ENCODE measurements around the gene ANKFN1. TPM values are rescaled to one million over a fixed set of nuclear protein-coding genes. Genes with fewer than 3 reads are reported as not detected.

The ANKFN1 gene
- total RNA-seq, 1 donor from 2014 or later: not detected

DNA sequence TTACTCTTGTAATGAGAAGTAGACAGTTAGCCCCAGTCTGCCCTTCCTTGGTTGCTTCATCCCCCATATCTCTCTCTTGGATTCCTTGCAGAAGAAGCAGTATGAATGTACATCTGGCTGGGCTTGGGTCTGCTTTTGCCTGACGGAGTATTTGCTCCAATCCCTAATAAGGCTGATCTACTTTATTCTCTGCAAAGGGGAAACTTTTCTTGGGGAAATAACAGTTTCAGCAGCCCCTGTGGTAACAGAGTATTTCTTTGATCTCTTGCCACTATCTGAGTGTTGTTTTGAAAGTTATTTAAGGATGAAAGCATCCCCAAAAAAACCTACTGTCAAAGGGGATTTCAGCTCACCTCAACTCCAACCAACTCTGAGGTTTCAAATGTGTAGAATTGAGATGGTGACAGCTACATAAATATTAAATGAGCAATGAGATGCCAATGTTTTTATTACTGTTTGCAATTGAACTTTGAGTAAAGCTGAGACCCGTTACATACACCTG is 271.3 kb downstream of the ANKFN1 start:
- no peaks in the 10 kb centered on the region for H3K9me3 Mint-ChIP-seq
- H3K4me1 Mint-ChIP-seq: no peaks in the 10 kb centered on the region
- Histone ChIP-seq H3F3A (ENCODE audit: low read depth) (no peaks in the 10 kb centered on the region), H3K9ac (no peak overlapping the region), H3K4me2 (no peak overlapping the region), H3K27ac (no peak overlapping the region), H3K36me3 (no peaks in the 10 kb centered on the region), H3K4me1 (no peaks in the 10 kb centered on the region), H3K27me3 (no peaks in the 10 kb centered on the region), H2AFZ (replicated peaks) (no peak overlapping the region), H3K4me3 (no peak overlapping the region), H3K79me2 (ENCODE audit: low read depth) (no peaks in the 10 kb centered on the region), H3K9me3 (ENCODE audit: low read depth) (no peaks in the 10 kb centered on the region), H4K20me1 (ENCODE audit: low read depth) (no peaks in the 10 kb centered on the region)
- TF ChIP-seq, protein P1, sequence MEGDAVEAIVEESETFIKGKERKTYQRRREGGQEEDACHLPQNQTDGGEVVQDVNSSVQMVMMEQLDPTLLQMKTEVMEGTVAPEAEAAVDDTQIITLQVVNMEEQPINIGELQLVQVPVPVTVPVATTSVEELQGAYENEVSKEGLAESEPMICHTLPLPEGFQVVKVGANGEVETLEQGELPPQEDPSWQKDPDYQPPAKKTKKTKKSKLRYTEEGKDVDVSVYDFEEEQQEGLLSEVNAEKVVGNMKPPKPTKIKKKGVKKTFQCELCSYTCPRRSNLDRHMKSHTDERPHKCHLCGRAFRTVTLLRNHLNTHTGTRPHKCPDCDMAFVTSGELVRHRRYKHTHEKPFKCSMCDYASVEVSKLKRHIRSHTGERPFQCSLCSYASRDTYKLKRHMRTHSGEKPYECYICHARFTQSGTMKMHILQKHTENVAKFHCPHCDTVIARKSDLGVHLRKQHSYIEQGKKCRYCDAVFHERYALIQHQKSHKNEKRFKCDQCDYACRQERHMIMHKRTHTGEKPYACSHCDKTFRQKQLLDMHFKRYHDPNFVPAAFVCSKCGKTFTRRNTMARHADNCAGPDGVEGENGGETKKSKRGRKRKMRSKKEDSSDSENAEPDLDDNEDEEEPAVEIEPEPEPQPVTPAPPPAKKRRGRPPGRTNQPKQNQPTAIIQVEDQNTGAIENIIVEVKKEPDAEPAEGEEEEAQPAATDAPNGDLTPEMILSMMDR (IDR thresholded peaks at IDR 0.05): no peak
- TF ChIP-seq EZH2 (IDR thresholded peaks at IDR 0.05): no peak
- TF ChIP-seq EZH2phosphoT487 (IDR thresholded peaks at IDR 0.05): no peak
- no peak overlapping the region for H3K4me3 Mint-ChIP-seq
- no peak overlapping the region for H3K27ac Mint-ChIP-seq
- H3K27me3 Mint-ChIP-seq (ENCODE audit: insufficient read depth, low read depth): no peaks in the 10 kb centered on the region
- no peak for DNase-seq (ENCODE audit: low spot score)
- no peaks in the 10 kb centered on the region for H3K36me3 Mint-ChIP-seq

DNA sequence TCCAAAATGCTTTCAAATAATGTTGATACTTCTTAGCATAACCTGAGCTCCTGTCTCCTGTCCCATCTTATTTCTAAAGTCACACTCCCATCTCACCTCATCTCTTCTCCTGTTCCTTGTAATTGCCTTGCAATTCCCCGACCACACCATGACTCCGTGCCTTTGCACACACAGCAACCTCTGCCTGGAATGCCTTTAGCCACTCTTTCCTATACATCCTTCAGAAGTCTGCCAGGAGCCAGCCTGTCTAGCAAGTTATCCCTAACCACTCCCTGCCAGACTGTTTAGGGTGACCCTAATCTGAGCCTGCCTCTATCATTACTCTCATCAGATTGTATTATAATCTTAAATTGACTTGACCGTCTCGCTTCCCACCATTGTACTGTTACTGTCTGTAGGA is 272.2 kb downstream of the ANKFN1 start:
- Histone ChIP-seq H4K20me1 (ENCODE audit: low read depth) (no peaks in the 10 kb centered on the region), H3K4me1 (no peaks in the 10 kb centered on the region), H3K36me3 (no peaks in the 10 kb centered on the region), H2AFZ (replicated peaks) (no peak overlapping the region), H3K79me2 (ENCODE audit: low read depth) (no peaks in the 10 kb centered on the region), H3K9ac (no peak overlapping the region), H3K27me3 (no peaks in the 10 kb centered on the region), H3K4me2 (no peak overlapping the region), H3K9me3 (ENCODE audit: low read depth) (no peaks in the 10 kb centered on the region), H3F3A (ENCODE audit: low read depth) (no peaks in the 10 kb centered on the region), H3K4me3 (no peak overlapping the region), H3K27ac (no peak overlapping the region)
- DNase-seq (ENCODE audit: low spot score): no peak
- TF ChIP-seq EZH2 (IDR thresholded peaks at IDR 0.05) (no peak), EZH2phosphoT487 (IDR thresholded peaks at IDR 0.05) (no peak)
- TF ChIP-seq, protein P1 (IDR thresholded peaks at IDR 0.05): no peak
- Mint-ChIP-seq H3K9me3 (no peaks in the 10 kb centered on the region), H3K4me1 (no peaks in the 10 kb centered on the region), H3K27me3 (ENCODE audit: insufficient read depth, low read depth) (no peaks in the 10 kb centered on the region), H3K4me3 (no peak overlapping the region), H3K36me3 (no peaks in the 10 kb centered on the region), H3K27ac (no peak overlapping the region)

DNA sequence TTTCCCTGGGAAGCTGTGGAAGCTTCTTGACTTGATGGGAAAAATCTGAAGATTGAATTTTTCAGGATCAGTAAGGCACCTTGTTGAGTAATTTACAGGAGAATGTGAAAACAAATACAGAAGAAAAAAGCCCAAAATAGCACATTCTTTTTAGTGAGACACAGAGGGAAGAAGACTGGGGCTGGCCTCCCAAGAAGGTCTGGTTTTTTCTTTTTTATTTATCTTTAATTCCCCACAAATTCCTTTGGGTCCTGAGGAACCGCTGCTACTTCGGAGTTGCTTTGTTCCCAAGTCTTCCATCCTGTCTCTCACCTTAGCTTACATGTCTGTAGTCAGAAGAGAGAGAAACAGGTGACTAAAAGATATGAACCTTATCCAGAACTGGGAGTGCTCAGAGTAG is 273.6 kb downstream of the ANKFN1 start:
- H3K36me3 Mint-ChIP-seq: no peaks in the 10 kb centered on the region
- no peaks in the 10 kb centered on the region for H3K9me3 Mint-ChIP-seq
- H3F3A ChIP-seq (ENCODE audit: low read depth): peaks cover 1% of the 10 kb centered on the region
- H3K36me3 ChIP-seq: no peaks in the 10 kb centered on the region
- H3K9me3 ChIP-seq (ENCODE audit: low read depth): no peaks in the 10 kb centered on the region
- no peak overlapping the region for H3K4me3 Mint-ChIP-seq
- H3K4me2 ChIP-seq: no peak overlapping the region
- H3K4me1 ChIP-seq: peaks cover 6% of the 10 kb centered on the region
- no peak overlapping the region for H2AFZ ChIP-seq (replicated peaks)
- no peak overlapping the region for H3K27ac ChIP-seq
- H3K79me2 ChIP-seq (ENCODE audit: low read depth): no peaks in the 10 kb centered on the region
- H3K9ac ChIP-seq: no peak overlapping the region
- no peak for DNase-seq (ENCODE audit: low spot score)
- peaks cover 6% of the 10 kb centered on the region for H3K4me1 Mint-ChIP-seq
- no peaks in the 10 kb centered on the region for H4K20me1 ChIP-seq (ENCODE audit: low read depth)
- no peaks in the 10 kb centered on the region for H3K27me3 ChIP-seq
- no peak overlapping the region for H3K4me3 ChIP-seq
- no peak overlapping the region for H3K27ac Mint-ChIP-seq
- no peaks in the 10 kb centered on the region for H3K27me3 Mint-ChIP-seq (ENCODE audit: insufficient read depth, low read depth)
- TF ChIP-seq EZH2 (IDR thresholded peaks at IDR 0.05) (no peak), EZH2phosphoT487 (IDR thresholded peaks at IDR 0.05) (no peak)
- TF ChIP-seq, protein P1 (IDR thresholded peaks at IDR 0.05): no peak
